Ramos (cell line): Measurements from ENCODE around the gene PSMB3.

ENCODE experiments used
- in situ Hi-C: fragments of 300-500 bp; cut with MboI; formaldehyde crosslinking; loops from one replicate; pipeline ENCODE4 v1.14.3; 2022; ENCODE audit warnings: low sequenced_read_pairs; ENCODE audit not compliant: unreplicated experiment

The PSMB3 gene

GRCh38 chr17:38752308-38753070 is at the start of gene PSMB3:
Gene PSMB3 (plus strand): TSS chr17:38752741. CDS start chr17:38752827, 86 bp downstream.
- in situ Hi-C loops, result no loop called here

GRCh38 chr17:38702916-38703741 is 49.4 kb upstream of the PSMB3 start:
- in situ Hi-C loops, result no loop called here

GRCh38 chr17:38703742-38704605 is 48.6 kb upstream of the PSMB3 start:
- in situ Hi-C loops, result no loop called here

DNA sequence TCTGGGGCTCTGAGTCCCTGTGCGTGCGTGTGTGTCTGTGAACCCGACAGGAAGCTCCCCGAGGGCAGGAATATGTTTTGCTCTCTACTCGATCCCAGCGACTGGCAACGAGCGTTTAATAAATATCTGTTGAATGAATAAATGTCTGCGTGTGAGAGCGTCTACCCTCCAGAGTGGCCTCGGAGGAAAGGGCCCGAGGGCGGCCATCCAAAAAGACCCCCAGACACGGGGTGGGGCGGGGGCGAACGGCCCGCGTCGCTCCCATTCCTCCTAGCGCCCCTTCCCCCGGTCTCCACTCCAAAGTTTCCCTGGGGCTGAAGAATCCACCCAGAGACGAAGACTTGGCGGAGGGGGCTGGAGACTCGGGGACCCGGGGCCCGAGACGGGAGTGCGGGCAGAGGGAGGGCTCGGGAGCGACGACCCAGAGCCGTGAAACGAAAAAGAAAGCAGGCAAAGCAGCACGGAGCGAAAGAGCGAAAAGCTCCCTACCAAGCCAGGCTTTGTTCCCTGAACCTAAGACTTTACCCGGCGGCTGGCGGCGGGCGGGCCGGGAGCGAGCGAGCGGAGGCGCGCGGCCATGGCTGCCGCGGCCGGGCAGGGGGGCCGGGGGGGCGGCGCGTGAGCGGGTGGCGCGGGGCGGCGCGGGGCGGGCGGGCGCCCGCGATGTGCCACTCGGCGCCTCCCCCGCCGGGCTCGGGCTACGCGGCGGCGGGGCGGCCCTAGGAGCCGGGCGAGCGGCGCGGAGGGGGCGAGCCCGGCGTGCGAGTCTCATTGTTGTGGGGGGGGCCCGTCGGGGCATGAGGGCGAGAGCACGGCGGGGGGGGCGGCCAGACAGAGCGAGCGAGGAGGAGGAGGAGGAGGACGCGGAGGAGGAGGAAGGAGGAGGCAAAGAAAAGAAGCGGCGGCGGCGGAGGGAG is 47.7 kb upstream of the PSMB3 start, which contains the start of gene MLLT6:
Gene MLLT6 (plus strand): TSS at position 668 of the 917 bp plus-strand sequence. CDS start 360 bp downstream, outside the sequence.
- in situ Hi-C loops, result no loop called here

DNA sequence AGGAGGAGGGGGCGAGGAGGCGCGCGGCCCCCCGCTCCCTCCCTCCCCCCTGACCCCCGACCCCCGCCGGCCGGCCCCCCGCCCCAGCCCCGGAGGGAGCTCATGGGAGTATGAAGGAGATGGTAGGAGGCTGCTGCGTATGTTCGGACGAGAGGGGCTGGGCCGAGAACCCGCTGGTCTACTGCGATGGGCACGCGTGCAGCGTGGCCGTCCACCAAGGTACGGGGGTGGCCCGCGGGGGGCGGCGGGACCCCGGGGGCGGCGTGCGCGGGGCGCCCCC is 47.1 kb upstream of the PSMB3 start:
- in situ Hi-C loops, result no loop called here

- in situ Hi-C loops, result no loop called here
Measured at GRCh38 chr17:38705803-38706504, 46.6 kb upstream of the PSMB3 start.

GRCh38 chr17:38706505-38707216 is 45.9 kb upstream of the PSMB3 start:
- in situ Hi-C loops, result no loop called here

DNA sequence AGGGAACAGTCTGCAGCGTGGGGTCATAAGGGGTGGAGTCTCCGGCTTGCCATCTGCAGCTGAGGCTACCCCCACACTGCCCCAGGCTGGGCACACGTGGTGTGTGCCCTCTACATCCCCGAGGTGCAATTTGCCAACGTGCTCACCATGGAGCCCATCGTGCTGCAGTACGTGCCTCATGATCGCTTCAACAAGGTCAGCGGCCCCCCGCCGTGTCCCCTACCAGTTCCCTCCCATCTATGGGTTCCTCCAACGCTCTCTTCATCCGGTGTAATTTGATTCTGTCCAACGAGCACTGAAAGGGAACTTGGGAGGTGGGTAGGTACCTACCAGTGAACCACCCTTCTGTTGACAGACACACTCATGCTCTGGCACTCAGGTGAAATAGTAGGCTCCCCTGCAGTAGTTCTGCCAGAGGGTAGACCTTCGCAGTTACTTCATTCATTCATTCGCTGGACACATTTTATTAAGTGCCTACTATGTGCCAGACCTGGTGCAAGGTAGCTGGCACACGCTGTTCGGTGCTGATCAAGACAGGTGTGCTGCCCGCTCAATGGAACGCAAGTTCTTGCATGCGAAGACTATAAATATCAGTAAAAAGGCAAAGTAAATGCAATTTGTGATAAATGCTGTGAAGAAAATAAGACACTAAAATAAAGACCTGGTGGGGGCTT is 44.7 kb upstream of the PSMB3 start:
- in situ Hi-C loops, result no loop called here

DNA sequence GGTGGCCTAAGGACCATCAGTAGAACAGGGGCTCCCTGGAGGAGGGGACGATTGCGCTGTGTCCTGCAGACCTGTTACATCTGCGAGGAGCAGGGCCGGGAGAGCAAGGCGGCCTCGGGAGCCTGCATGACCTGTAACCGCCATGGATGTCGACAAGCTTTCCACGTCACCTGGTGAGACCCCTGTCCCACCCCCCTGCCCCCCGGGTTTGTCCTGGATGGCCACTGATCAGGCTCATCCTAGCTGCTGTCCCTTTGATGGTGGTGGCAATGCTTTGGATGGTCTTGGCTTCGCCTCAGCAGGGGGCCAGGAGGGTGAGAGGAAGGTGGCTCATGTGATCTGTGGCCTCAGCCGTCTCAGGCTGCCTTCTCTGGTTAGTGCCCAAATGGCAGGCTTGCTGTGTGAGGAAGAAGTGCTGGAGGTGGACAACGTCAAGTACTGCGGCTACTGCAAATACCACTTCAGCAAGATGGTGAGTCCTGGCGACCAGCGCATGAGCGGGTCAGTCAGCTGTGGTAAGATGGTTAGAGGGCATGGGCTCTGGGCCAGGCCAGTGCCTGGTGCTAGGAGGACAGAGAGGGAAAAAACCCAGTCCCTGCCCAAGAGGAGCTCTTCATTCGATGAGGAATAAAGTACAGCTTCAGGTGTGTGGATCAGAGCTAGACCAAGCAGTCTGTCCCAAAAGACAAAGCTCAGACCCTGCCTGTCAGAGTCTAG is 43.3 kb upstream of the PSMB3 start:
- in situ Hi-C loops, result no loop called here

- in situ Hi-C loops, result no loop called here
Measured at GRCh38 chr17:38709864-38710603, 42.5 kb upstream of the PSMB3 start.

DNA sequence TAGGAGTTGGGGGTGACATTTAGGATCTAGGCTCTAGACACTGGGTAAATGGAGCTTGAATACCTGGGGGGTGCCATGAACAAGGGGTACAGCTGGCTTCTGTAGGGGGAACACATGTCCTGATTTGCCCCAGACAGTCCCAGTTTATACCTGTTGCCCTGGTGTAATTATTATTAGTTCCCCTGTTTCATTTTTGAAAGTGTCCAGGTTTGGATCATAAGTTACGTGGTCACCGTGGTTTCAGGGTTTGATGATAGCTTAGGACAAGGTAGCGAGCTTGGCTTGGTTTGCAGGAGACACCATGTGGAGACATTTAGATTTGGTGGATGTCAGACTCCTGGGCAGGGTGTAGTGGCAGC is 42.0 kb upstream of the PSMB3 start:
- in situ Hi-C loops, result no loop called here

DNA sequence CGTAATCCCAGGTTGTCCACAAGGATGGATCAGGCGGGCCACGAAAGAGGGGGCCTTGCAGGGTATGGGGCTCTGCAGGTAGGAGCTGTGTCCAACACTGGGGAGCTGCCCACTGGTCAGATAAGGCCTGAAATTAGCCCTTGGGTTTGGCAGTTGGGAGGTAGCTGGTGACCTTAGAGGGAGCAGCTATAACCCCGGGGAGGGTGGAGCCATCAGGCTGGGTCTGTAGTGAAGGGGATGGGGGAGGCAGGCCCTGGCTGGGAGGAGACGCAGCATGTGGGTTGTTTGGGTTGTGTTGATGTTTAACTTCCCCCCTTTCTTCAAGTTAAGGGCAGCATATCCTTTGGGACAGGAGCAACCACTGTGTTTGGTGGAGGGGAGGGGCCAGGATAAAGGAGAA is 41.6 kb upstream of the PSMB3 start:
- in situ Hi-C loops, result no loop called here

DNA sequence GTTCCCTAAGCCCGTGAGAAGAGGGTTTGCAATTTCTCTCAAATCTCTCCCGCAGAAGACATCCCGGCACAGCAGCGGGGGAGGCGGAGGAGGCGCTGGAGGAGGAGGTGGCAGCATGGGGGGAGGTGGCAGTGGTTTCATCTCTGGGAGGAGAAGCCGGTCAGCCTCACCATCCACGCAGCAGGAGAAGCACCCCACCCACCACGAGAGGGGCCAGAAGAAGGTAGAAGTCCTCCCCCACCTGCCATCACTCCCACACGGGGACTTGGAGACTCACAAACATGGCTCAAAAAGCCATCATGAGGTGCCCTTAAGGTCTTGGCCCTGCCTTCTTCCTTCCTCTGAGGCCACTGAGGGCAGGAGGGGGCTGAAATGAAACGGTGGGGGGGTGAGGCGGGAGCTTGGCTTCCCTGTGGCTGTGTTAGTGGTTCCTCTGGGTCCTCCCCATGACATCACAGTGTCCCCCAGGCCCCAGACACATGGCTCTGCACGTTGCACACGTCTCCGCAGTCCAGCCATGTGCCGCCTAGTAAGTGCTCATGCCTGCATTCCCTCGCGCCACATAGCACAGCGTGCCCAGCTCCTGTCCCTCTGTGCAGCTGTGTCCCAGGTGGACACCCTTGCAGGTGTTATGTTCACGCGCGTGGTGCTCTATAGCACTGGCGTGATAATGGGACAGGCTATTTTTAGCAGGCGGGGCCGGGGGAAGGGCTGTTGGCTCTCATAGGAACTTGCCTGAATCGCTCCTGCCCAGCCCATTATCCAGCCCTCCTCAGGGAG is 40.6 kb upstream of the PSMB3 start:
- in situ Hi-C loops, result no loop called here

DNA sequence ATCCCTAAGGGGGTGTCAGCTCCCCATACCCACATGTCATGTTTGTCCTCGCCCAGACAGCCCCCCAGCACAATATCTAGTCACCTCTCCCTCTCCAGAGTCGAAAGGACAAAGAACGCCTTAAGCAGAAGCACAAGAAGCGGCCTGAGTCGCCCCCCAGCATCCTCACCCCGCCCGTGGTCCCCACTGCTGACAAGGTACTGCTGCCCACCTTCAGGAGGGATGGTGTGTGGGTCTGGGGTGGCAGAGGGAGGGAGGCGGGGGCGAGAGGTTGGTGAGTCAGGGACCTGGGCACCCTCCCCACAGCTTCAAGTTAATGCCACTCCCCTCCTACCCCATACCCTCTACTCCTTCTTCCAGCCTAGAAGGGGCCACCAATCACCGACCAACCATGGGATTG is 39.9 kb upstream of the PSMB3 start:
- in situ Hi-C loops, result no loop called here

- in situ Hi-C loops, result no loop called here
Measured at GRCh38 chr17:38713456-38714075, 39.0 kb upstream of the PSMB3 start.
